H1 (cell line): Measurements from ENCODE around the gene GNLY. TPM values are rescaled to one million over a fixed set of nuclear protein-coding genes. Genes with fewer than 3 reads are reported as not detected.

ENCODE experiments used
- CTCF ChIA-PET: fragments of 300-600 bp; sonication (Branson Sonifier 250); formaldehyde crosslinking; loops from one replicate; lab custom pipeline; 2021; ENCODE audit not compliant: partially characterized antibody; lab: Charles Lee
- POLR2A ChIA-PET: fragments of 300-600 bp; sonication (Branson Sonifier 250); formaldehyde crosslinking; loops from one replicate; lab custom pipeline; 2021; ENCODE audit warnings: inconsistent platforms; ENCODE audit not compliant: partially characterized antibody; lab: Charles Lee
- DNase-seq, 2 experiments: peaks; one replicate each; pipeline versions ENCODE4 v3.0.0 to v3.0.0-alpha.2; 2010 to 2022; ENCODE audit warnings: low spot score in 2 of 2, low read depth in 1 of 2, mixed read lengths in 1 of 2
- FAIRE-seq: peaks from 2 replicates; lab custom pipeline; 2011; peaks lifted over from hg19 to GRCh38; lab: Jason Lieb, UNC
- H2AFZ ChIP-seq: 2 replicates; pipeline ENCODE4 v1.8.1; 2012; ENCODE audit warnings: low read length, inconsistent platforms
- H2AK5ac ChIP-seq: 2 replicates; pipeline ENCODE4 v1.6.1; 2013; ENCODE audit warnings: low read depth, low read length
- H2BK120ac ChIP-seq: replicated peaks from 2 replicates; pipeline ENCODE3; 2013; ENCODE audit warnings: low read depth, low read length, inconsistent platforms
- H2BK12ac ChIP-seq: 2 replicates; pipeline ENCODE4 v1.6.1; 2013; ENCODE audit warnings: low read depth, low read length
- H2BK15ac ChIP-seq: 2 replicates; pipeline ENCODE4 v1.6.1; 2013; ENCODE audit warnings: low read length
- H2BK20ac ChIP-seq: 2 replicates; pipeline ENCODE4 v1.6.1; 2013; ENCODE audit warnings: low read length
- H2BK5ac ChIP-seq: 2 replicates; pipeline ENCODE4 v1.6.1; 2013; ENCODE audit warnings: low read depth, low read length
- H3K14ac ChIP-seq: 2 replicates; pipeline ENCODE4 v1.6.1; 2013; ENCODE audit warnings: inconsistent platforms; ENCODE audit not compliant: insufficient read length
- H3K18ac ChIP-seq: 2 replicates; pipeline ENCODE4 v1.6.1; 2013; ENCODE audit warnings: low read length; ENCODE audit errors: extremely low read depth
- H3K23ac ChIP-seq: 2 replicates; pipeline ENCODE4 v1.6.1; 2013; ENCODE audit warnings: inconsistent platforms; ENCODE audit not compliant: insufficient read length
- H3K23me2 ChIP-seq: 2 replicates; pipeline ENCODE4 v1.6.1; 2013; ENCODE audit warnings: low read depth, low read length
- H3K27ac ChIP-seq: 2 replicates; pipeline ENCODE4 v1.6.1; 2011; ENCODE audit warnings: low read depth, low read length, inconsistent platforms
- H3K27me3 ChIP-seq, 4 experiments: replicated peaks in 1 of 4; 1 replicate in 1 of 4; 2 replicates in 3 of 4; pipeline versions ENCODE4 v1.6.1 to v1.8.1; 2011 to 2013; ENCODE audit warnings: low read length in 3 of 4, mild to moderate bottlenecking in 3 of 4, inconsistent platforms in 2 of 4, mixed read lengths in 2 of 4, moderate library complexity in 1 of 4; ENCODE audit not compliant: control insufficient read depth in 3 of 4, insufficient read depth in 3 of 4; ENCODE audit errors: extremely low read depth in 1 of 4
- H3K36me3 ChIP-seq, 4 experiments: 2 replicates each; pipeline versions ENCODE4 v1.6.1 to v1.8.1; 2011 to 2013; ENCODE audit warnings: mild to moderate bottlenecking in 4 of 4, low read length in 3 of 4, moderate library complexity in 2 of 4, control low read depth in 1 of 4, inconsistent platforms in 1 of 4; ENCODE audit not compliant: insufficient read depth in 4 of 4, control insufficient read depth in 2 of 4
- H3K4ac ChIP-seq: replicated peaks from 2 replicates; pipeline ENCODE3; 2013; ENCODE audit warnings: low read length, low read depth, mixed read lengths, inconsistent platforms; ENCODE audit not compliant: insufficient read length
- H3K4me1 ChIP-seq, 4 experiments: replicated peaks in 1 of 4; 1 replicate in 1 of 4; 2 replicates in 3 of 4; pipeline versions ENCODE4 v1.6.1 to v1.8.1; 2011 to 2013; ENCODE audit warnings: low read length in 3 of 4, inconsistent platforms in 2 of 4, mixed read lengths in 1 of 4; ENCODE audit not compliant: insufficient read depth in 4 of 4, control insufficient read depth in 3 of 4
- H3K4me2 ChIP-seq, 2 experiments: 2 replicates each; pipeline versions ENCODE4 v1.6.1 to v1.8.1; 2011 to 2013; ENCODE audit warnings: low read depth in 2 of 2, low read length in 2 of 2, control low read depth in 1 of 2, inconsistent platforms in 1 of 2, mild to moderate bottlenecking in 1 of 2; ENCODE audit not compliant: insufficient read depth in 1 of 2
- H3K4me3 ChIP-seq, 4 experiments: fragments of 200-600, 300-600 bp in 1 of 4; sonication (generic), shearing (Covaris generic), sonication (Bioruptor Twin) in 1 of 4; 2 replicates each; pipeline versions ENCODE4 v1.5.1 to v1.8.1; 2011 to 2016; ENCODE audit warnings: low read length in 4 of 4, low read depth in 3 of 4, control low read depth in 2 of 4, inconsistent platforms in 2 of 4, mild to moderate bottlenecking in 2 of 4, mixed read lengths in 1 of 4, moderate library complexity in 1 of 4; ENCODE audit not compliant: insufficient read depth in 2 of 4; ENCODE audit errors: extremely low read depth in 1 of 4
- H3K56ac ChIP-seq: replicated peaks from 2 replicates; pipeline ENCODE3; 2013; ENCODE audit warnings: low read depth, mild to moderate bottlenecking, mixed read lengths, low read length, inconsistent platforms; ENCODE audit not compliant: insufficient read length
- H3K79me1 ChIP-seq: 2 replicates; pipeline ENCODE4 v1.6.1; 2013; ENCODE audit warnings: low read depth, low read length, control low read depth
- H3K79me2 ChIP-seq, 2 experiments: 2 replicates each; pipeline versions ENCODE4 v1.6.1 to v1.8.1; 2012 to 2013; ENCODE audit warnings: low read length in 2 of 2, mild to moderate bottlenecking in 2 of 2, inconsistent platforms in 1 of 2; ENCODE audit not compliant: insufficient read depth in 2 of 2, control insufficient read depth in 1 of 2
- H3K9ac ChIP-seq, 4 experiments: replicated peaks in 1 of 4; 1 replicate in 1 of 4; 2 replicates in 3 of 4; pipeline versions ENCODE4 v1.6.1 to v1.8.1; 2011 to 2013; ENCODE audit warnings: low read depth in 3 of 4, low read length in 3 of 4, control low read depth in 2 of 4, mild to moderate bottlenecking in 2 of 4, moderate library complexity in 2 of 4, inconsistent platforms in 1 of 4; ENCODE audit errors: extremely low read depth in 1 of 4
- H3K9me3 ChIP-seq, 2 experiments: 2 replicates each; pipeline versions ENCODE4 v1.6.1 to v1.8.1; 2012 to 2013; ENCODE audit warnings: mild to moderate bottlenecking in 2 of 2, moderate library complexity in 2 of 2, control low read depth in 1 of 2, inconsistent platforms in 1 of 2, low read depth in 1 of 2, low read length in 1 of 2, mixed read lengths in 1 of 2; ENCODE audit not compliant: insufficient read depth in 2 of 2
- H4K20me1 ChIP-seq, 2 experiments: replicated peaks in 1 of 2; 2 replicates each; pipeline versions ENCODE3 to v1.8.1; 2011 to 2013; ENCODE audit warnings: inconsistent platforms in 2 of 2, low read length in 2 of 2, mild to moderate bottlenecking in 1 of 2; ENCODE audit not compliant: insufficient read depth in 2 of 2, control insufficient read depth in 1 of 2
- H4K5ac ChIP-seq: 2 replicates; pipeline ENCODE4 v1.6.1; 2013; ENCODE audit warnings: low read length, low read depth, mixed read lengths, inconsistent platforms; ENCODE audit not compliant: insufficient read length
- H4K8ac ChIP-seq: 2 replicates; pipeline ENCODE4 v1.8.0; 2013; ENCODE audit warnings: mild to moderate bottlenecking, moderate library complexity, low read length, inconsistent platforms; ENCODE audit not compliant: insufficient read depth; ENCODE audit errors: extremely low read depth
- H4K91ac ChIP-seq: replicated peaks from 2 replicates; pipeline ENCODE3; 2013; ENCODE audit warnings: low read length, mixed read lengths, inconsistent platforms; ENCODE audit not compliant: insufficient read length
- BCL11A ChIP-seq, 2 experiments: IDR thresholded peaks; one replicate each; pipeline ENCODE4 v1.6.1; 2011; ENCODE audit warnings: low read depth in 2 of 2, low read length in 2 of 2, mild to moderate bottlenecking in 2 of 2
- CTBP2 ChIP-seq: IDR thresholded peaks from 2 replicates; pipeline ENCODE4 v1.7.0; 2011; ENCODE audit warnings: borderline replicate concordance, mild to moderate bottlenecking, moderate library complexity, mixed read lengths, low read length; ENCODE audit not compliant: insufficient read depth, insufficient read length
- E2F6 ChIP-seq: IDR thresholded peaks from 2 replicates; pipeline ENCODE4 v1.6.1; 2012; ENCODE audit warnings: inconsistent platforms
- EGR1 ChIP-seq: IDR thresholded peaks from 2 replicates; pipeline ENCODE4 v1.6.1; 2011; ENCODE audit warnings: low read depth, low read length, borderline replicate concordance
- MAFK ChIP-seq: IDR thresholded peaks from 2 replicates; pipeline ENCODE4 v1.6.1; 2012; ENCODE audit warnings: low read depth, mild to moderate bottlenecking, improper control_type of control experiment, low read length
- RFX5 ChIP-seq: IDR thresholded peaks from 2 replicates; pipeline ENCODE4 v1.6.1; 2011; ENCODE audit warnings: low read depth, low read length, improper control_type of control experiment, borderline replicate concordance
- SRF ChIP-seq: IDR thresholded peaks from 2 replicates; pipeline ENCODE4 v1.6.1; 2011; ENCODE audit warnings: mild to moderate bottlenecking, low read depth, low read length, moderate library complexity
- WGBS, 2 experiments: shearing (Covaris generic) in 1 of 2; methylation state at CpG; one replicate each; pipeline versions ENCODE4 v1.1.6 to v1.1.7; 2013 to 2015; ENCODE audit warnings: low lambda C conversion rate in 2 of 2, mixed read lengths in 2 of 2, inconsistent platforms in 1 of 2, low coverage in 1 of 2, missing lambda C conversion rate in 1 of 2; ENCODE audit not compliant: insufficient replicate concordance in 2 of 2, insufficient coverage in 1 of 2, insufficient read length in 1 of 2; ENCODE audit errors: extremely low coverage in 1 of 2, missing lambda C conversion rate in 1 of 2; 5-methylcytosine and 5-hydroxymethylcytosine counted together
- polyA plus RNA-seq, 7 experiments: library from polyadenylated mRNA; depleted of rRNA in 3 of 7; stranded (reverse) in 5 of 7; unstranded in 2 of 7; fragments of >200 nt in 5 of 7; fragments of 200-250 nt in 2 of 7; gene quantifications; 1 replicate in 5 of 7; 2 replicates in 1 of 7; 4 replicates in 1 of 7; pipeline versions ENCODE4 v1.2.1 to v1.2.3, GENCODE V29; 2011 to 2013; ENCODE audit warnings: missing spikeins in 2 of 7, mixed read lengths in 2 of 7
- total RNA-seq: library from RNA; stranded (reverse); fragmentation: NEBNext Ultra II Directional; extraction: Animal tissue kit (Norgen Biotek cat#: 25700); gene quantifications from 2 replicates; pipeline ENCODE4 v1.2.1, GENCODE V29; 2021
- TF ChIP-seq, protein P1 (sequence below): IDR thresholded peaks from 2 replicates; pipeline ENCODE4 v1.6.1; 2012; ENCODE audit warnings: low read length, inconsistent platforms

Gene GNLY
- total and polyA plus RNA-seq, 2 of the 8 experiments (the other 6 are each of a cell fraction or from before 2014, with no cell fraction given): 0.03 TPM; not detected in 1

- CTCF ChIA-PET: interaction anchor here (0.5 to 2.5 kb wide), 6 partner anchors 10 to 1361 kb away, joined by 3 to 13 read pairs (median 4); no protein-coding TSS in a partner anchor
- Histone ChIP-seq H3K4me2 (no peak overlapping the region), H3K18ac (no peak overlapping the region; the same call in 1 of the 2 replicates), H3K4me3 (no peak overlapping the region), H3K9ac (no peak overlapping the region), H2BK15ac (no peak overlapping the region), H4K5ac (no peak overlapping the region), H2BK5ac (no peak overlapping the region; the same call in 1 of the 2 replicates), H3K27ac (no peak overlapping the region), H2AK5ac (no peak overlapping the region), H2BK12ac (no peak overlapping the region), H4K8ac (no peak overlapping the region), H3K79me1 (no peaks in the 10 kb centered on the region; the same call in 1 of the 2 replicates), H3K4me1 (peaks cover 0 to 3% (median under 1%) of the 10 kb centered on the region in 4 experiments; a peak in 2 of 7 replicates), H3K14ac (no peak overlapping the region), H4K20me1 (peaks cover 3 to 6% of the 10 kb centered on the region in 2 experiments), H3K27me3 (no peaks in the 10 kb centered on the region), H4K91ac (no peak overlapping the region), H3K36me3 (no peaks in the 10 kb centered on the region; a peak in 1 of 8 replicates), H2BK20ac (no peak overlapping the region), H2AFZ (no peak overlapping the region), H3K23ac (no peak overlapping the region), H3K4ac (no peak overlapping the region), H2BK120ac (no peak overlapping the region), H3K23me2 (peaks cover 4% of the 10 kb centered on the region; the same call in 1 of the 2 replicates), H3K56ac (no peak overlapping the region), H3K9me3 (no peaks in the 10 kb centered on the region), H3K79me2 (no peaks in the 10 kb centered on the region)
- no peak for DNase-seq
- POLR2A ChIA-PET: interaction anchor here (0.6 to 2.2 kb wide), 7 partner anchors 9 to 259 kb away, joined by 3 to 8 read pairs (median 3); no protein-coding TSS in a partner anchor
- 92% methylated on average over 21 of the region's 23 CpGs; no CpG with 5 or more reads in 1 of the 2 experiments for WGBS, 2 experiments
- no peak for FAIRE-seq
- TF ChIP-seq SRF: no peak
- TF ChIP-seq, protein P1, sequence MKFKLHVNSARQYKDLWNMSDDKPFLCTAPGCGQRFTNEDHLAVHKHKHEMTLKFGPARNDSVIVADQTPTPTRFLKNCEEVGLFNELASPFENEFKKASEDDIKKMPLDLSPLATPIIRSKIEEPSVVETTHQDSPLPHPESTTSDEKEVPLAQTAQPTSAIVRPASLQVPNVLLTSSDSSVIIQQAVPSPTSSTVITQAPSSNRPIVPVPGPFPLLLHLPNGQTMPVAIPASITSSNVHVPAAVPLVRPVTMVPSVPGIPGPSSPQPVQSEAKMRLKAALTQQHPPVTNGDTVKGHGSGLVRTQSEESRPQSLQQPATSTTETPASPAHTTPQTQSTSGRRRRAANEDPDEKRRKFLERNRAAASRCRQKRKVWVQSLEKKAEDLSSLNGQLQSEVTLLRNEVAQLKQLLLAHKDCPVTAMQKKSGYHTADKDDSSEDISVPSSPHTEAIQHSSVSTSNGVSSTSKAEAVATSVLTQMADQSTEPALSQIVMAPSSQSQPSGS: no peak
- no peak for TF ChIP-seq E2F6
- no peak for TF ChIP-seq BCL11A (IDR thresholded peaks at IDR 0.05; ENCODE audit: low read depth in 2 of 2, low read length in 2 of 2)
- no peak for TF ChIP-seq RFX5
- TF ChIP-seq MAFK: no peak
- TF ChIP-seq EGR1: no peak
- no peak for TF ChIP-seq CTBP2
Observed at GRCh38 chr2:85663594-85664565, 30.3 kb upstream of the GNLY start.
